ENCODE results near the gene PRSS8.
"Not testable (repeated sequence)": the region's sequence is repeated elsewhere in the genome, so short reads cannot be mapped to it uniquely, and the experiment has no call there.

Gene PRSS8

DNA sequence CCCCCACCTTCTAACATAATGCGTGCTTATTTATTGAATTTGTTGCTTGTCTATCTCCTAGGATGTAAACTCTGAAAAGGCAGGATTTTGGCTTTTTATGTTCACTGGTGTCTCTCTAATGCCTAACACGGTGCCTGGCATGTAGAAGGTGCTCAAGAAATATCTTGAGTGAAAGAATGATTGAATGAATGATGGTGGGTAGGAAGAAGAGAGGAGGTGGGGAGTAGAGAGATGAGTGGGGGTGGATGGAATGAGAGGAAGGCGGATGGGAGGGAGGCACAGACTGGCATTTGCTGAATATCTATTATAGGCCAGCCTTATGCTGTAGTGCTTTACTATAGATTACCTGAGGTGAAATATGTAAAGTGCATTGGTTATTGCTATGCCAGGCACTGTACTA lies 12.0 kb upstream of the PRSS8 start:
- no peak for DNase-seq
- Histone ChIP-seq H3K36me3 (ENCODE audit: control insufficient read depth in 4 of 4, insufficient read depth in 4 of 4, low read length in 3 of 4) (no peaks in the 10 kb centered on the region), H3K4me3 (ENCODE audit: control insufficient read depth in 1 of 7, extremely low read depth in 1 of 7, insufficient read depth in 4 of 7, low read depth in 2 of 7, low read length in 6 of 7) (no peak overlapping the region), H3K4me1 (ENCODE audit: control extremely low read depth in 1 of 4, control insufficient read depth in 4 of 4, insufficient read depth in 4 of 4, low read length in 3 of 4) (peaks cover 0 to 37% (median 26%) of the 10 kb centered on the region in 4 experiments), H3K27ac (ENCODE audit: insufficient read depth in 1 of 2, low read depth in 1 of 2, low read length in 2 of 2, poor library complexity in 1 of 2, severe bottlenecking in 2 of 2) (no peak overlapping the region), H3K27me3 (replicated peaks in 2 of 5; ENCODE audit: control insufficient read depth in 4 of 5, insufficient read depth in 5 of 5, low read length in 4 of 5) (no peaks in the 10 kb centered on the region), H3K9me3 (ENCODE audit: control extremely low read depth in 1 of 5, control insufficient read depth in 4 of 5, insufficient read depth in 2 of 5, low read depth in 1 of 5, low read length in 4 of 5) (no peaks in the 10 kb centered on the region)
- 94% methylated on average over 2 of the region's 3 CpGs for WGBS (ENCODE audit: insufficient coverage)
- CTCF ChIA-PET, result interaction anchor here (1.0 kb wide), 1 partner anchor 20 kb away, joined by 3 read pairs; no protein-coding TSS in a partner anchor
- POLR2A ChIA-PET, result interaction anchor here (0.6 kb wide), 1 partner anchor 13 kb away, joined by 3 read pairs; no protein-coding TSS in a partner anchor

DNA sequence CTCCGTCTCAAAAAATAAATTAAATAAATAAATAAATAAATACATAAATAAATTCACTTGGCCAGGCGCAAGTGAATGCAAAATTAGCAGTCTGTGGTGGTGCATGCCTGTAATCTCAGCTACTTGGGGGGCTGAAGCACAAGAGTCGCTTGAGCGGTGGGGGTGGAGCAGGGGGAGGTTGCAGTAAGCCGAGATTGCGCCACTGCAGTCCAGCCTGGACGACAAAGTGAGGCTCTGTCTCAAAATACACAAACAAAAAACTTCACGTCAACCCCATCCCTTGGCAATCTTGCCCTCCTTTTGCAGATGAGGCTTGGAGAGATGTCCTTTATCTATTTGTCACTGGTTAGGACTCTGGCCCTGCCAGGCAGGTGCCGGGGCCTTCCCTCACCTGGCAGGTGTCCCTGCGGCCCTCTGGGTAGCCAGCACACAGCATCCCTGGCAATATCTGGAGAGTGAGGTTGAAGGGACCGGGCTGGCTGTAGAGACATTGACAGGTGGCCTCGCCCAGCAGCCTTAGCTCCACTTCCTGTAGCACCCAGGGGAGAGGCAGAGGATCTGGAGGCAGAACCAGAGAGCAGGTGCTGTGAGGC lies 10.0 kb upstream of the PRSS8 start:
- no peak overlapping the region for H3K4me3 ChIP-seq (ENCODE audit: control insufficient read depth in 1 of 7, extremely low read depth in 1 of 7, insufficient read depth in 4 of 7, low read depth in 2 of 7, low read length in 6 of 7)
- DNase-seq, result no peak
- no peaks in the 10 kb centered on the region for H3K36me3 ChIP-seq (ENCODE audit: control insufficient read depth in 4 of 4, insufficient read depth in 4 of 4, low read length in 3 of 4)
- 92% methylated on average over 7 of the region's 12 CpGs for WGBS (ENCODE audit: insufficient coverage)
- no peaks in the 10 kb centered on the region for H3K27me3 ChIP-seq (replicated peaks in 2 of 5; ENCODE audit: control insufficient read depth in 4 of 5, insufficient read depth in 5 of 5, low read length in 4 of 5)
- H3K27ac ChIP-seq (ENCODE audit: insufficient read depth in 1 of 2, low read depth in 1 of 2, low read length in 2 of 2, poor library complexity in 1 of 2, severe bottlenecking in 2 of 2), result no peak overlapping the region
- H3K9me3 ChIP-seq (ENCODE audit: control extremely low read depth in 1 of 5, control insufficient read depth in 4 of 5, insufficient read depth in 2 of 5, low read depth in 1 of 5, low read length in 4 of 5), result no peaks in the 10 kb centered on the region
- POLR2A ChIA-PET, result no interaction called here
- peaks cover 0 to 32% (median 28%) of the 10 kb centered on the region in 4 experiments for H3K4me1 ChIP-seq (ENCODE audit: control extremely low read depth in 1 of 4, control insufficient read depth in 4 of 4, insufficient read depth in 4 of 4, low read length in 3 of 4)
- CTCF ChIA-PET, result interaction anchor here (0.6 to 8.5 kb wide), 10 partner anchors 8 to 122 kb away, joined by 3 to 123 read pairs (median 3); no protein-coding TSS in a partner anchor

DNA sequence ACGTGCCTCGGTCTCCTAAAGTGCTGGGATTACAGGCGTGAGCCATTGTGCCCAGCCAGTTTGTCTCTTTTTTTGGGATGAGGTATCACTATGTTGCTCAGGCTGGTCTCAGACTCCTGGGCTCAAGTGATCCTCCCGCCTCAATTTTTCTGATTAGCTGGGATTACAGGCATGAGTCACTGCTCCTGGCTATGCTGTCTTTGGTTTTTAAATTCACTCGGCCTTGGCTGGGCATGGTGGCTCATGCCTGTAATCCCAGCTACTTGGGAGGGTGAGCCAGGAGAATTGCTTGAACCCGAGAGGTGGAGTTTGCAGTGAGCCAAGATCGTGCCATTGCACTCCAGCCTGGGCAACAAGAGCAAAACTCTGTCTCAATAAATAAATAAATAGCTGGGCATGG lies 8.9 kb upstream of the PRSS8 start:
- H3K9me3 ChIP-seq (ENCODE audit: control extremely low read depth in 1 of 5, control insufficient read depth in 4 of 5, insufficient read depth in 2 of 5, low read depth in 1 of 5, low read length in 4 of 5); H3K4me3 ChIP-seq (ENCODE audit: control insufficient read depth in 1 of 7, extremely low read depth in 1 of 7, insufficient read depth in 4 of 7, low read depth in 2 of 7, low read length in 6 of 7); H3K27me3 ChIP-seq (replicated peaks in 2 of 5; ENCODE audit: control insufficient read depth in 4 of 5, insufficient read depth in 5 of 5, low read length in 4 of 5); POLR2A ChIA-PET; H3K36me3 ChIP-seq (ENCODE audit: control insufficient read depth in 4 of 4, insufficient read depth in 4 of 4, low read length in 3 of 4); H3K27ac ChIP-seq (ENCODE audit: insufficient read depth in 1 of 2, low read depth in 1 of 2, low read length in 2 of 2, poor library complexity in 1 of 2, severe bottlenecking in 2 of 2); DNase-seq: not testable (repeated sequence)
- CTCF ChIA-PET, result interaction anchor here (1.0 to 8.5 kb wide), 5 partner anchors 12 to 44 kb away, joined by 3 to 123 read pairs (median 5); partner anchors contain the start of gene KAT8
- WGBS (ENCODE audit: insufficient coverage), result 100% methylated on average over 2 of the region's 7 CpGs
- H3K4me1 ChIP-seq (ENCODE audit: control extremely low read depth in 1 of 4, control insufficient read depth in 4 of 4, insufficient read depth in 4 of 4, low read length in 3 of 4), result peaks cover 0 to 22% (median 19%) of the 10 kb centered on the region in 4 experiments

DNA sequence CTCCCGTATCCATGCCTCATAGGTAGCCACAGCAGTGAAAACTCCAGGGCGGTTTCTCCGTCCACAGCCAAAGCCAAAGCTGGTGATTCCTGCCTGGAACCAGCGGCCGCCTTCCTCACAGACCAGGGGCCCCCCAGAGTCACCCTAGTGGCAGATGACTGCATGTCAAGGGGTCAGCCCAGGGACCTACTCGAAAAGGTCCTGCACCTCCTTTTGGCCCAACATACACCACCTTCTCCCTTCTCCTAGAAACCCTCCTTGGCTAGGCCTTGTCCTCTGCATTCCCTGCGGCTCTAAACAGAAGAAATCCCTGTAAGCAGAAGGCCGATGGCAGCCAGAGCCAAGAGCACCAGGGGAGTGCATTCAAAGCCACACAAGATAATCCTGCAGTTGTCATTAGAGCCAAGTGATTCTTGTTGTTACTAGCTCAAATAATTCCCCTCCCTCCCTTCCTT lies 8.2 kb upstream of the PRSS8 start:
- Histone ChIP-seq H3K27me3 (replicated peaks in 2 of 5; ENCODE audit: control insufficient read depth in 4 of 5, insufficient read depth in 5 of 5, low read length in 4 of 5) (no peaks in the 10 kb centered on the region), H3K4me3 (ENCODE audit: control insufficient read depth in 1 of 7, extremely low read depth in 1 of 7, insufficient read depth in 4 of 7, low read depth in 2 of 7, low read length in 6 of 7) (no peak overlapping the region), H3K36me3 (ENCODE audit: control insufficient read depth in 4 of 4, insufficient read depth in 4 of 4, low read length in 3 of 4) (no peaks in the 10 kb centered on the region), H3K4me1 (ENCODE audit: control extremely low read depth in 1 of 4, control insufficient read depth in 4 of 4, insufficient read depth in 4 of 4, low read length in 3 of 4) (peaks cover 0 to 19% (median 17%) of the 10 kb centered on the region in 4 experiments), H3K27ac (ENCODE audit: insufficient read depth in 1 of 2, low read depth in 1 of 2, low read length in 2 of 2, poor library complexity in 1 of 2, severe bottlenecking in 2 of 2) (no peak overlapping the region), H3K9me3 (ENCODE audit: control extremely low read depth in 1 of 5, control insufficient read depth in 4 of 5, insufficient read depth in 2 of 5, low read depth in 1 of 5, low read length in 4 of 5) (no peaks in the 10 kb centered on the region)
- WGBS (ENCODE audit: insufficient coverage), result 100% methylated on average over 6 of the region's 8 CpGs
- no peak for DNase-seq
- ChIA-PET CTCF (interaction anchor here (1.0 to 8.5 kb wide), 8 partner anchors 13 to 119 kb away, joined by 3 to 123 read pairs (median 8); partner anchors contain the start of genes KAT8, ZNF646 and ZNF668), POLR2A (interaction anchor here (2.6 kb wide), 1 partner anchor 14 kb away, joined by 22 read pairs; no protein-coding TSS in a partner anchor)

DNA sequence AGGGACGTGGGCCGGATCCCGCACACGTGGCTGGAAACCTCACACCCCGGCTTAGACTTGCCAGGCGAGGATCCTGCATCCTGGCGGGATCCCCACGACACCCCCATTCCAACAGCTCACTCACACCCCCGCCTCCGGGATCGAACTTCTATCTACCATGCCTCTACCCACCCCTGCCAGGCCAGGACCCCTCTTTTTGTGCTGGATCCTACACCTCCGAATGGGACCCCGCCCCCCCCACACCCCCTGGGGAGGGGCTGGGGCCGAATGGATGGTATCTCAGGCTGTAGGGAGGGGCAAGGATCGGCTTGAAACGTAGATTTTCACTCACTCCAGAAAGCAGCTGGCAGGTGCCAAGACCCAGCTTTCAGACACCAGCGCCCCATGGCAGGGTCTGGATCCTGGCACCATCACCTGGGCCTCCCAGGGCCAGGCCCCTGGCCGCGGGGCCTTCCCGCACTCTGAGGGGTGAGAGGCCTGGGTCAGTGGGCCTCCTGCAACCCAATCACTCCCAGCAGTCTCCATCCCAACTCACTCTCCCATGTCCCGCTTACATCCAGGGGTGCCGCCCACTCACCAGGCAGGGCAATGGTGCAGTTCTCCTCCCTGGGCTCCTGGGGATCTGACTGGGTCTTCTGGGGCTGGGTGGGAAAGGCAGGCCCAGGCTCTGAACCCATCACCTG lies 7.6 kb upstream of the PRSS8 start:
- DNase-seq, result no peak
- H3K27me3 ChIP-seq (replicated peaks in 2 of 5; ENCODE audit: control insufficient read depth in 4 of 5, insufficient read depth in 5 of 5, low read length in 4 of 5), result no peaks in the 10 kb centered on the region
- no peak overlapping the region for H3K27ac ChIP-seq (ENCODE audit: insufficient read depth in 1 of 2, low read depth in 1 of 2, low read length in 2 of 2, poor library complexity in 1 of 2, severe bottlenecking in 2 of 2)
- 67% methylated on average over 10 of the region's 22 CpGs for WGBS (ENCODE audit: insufficient coverage)
- H3K4me1 ChIP-seq (ENCODE audit: control extremely low read depth in 1 of 4, control insufficient read depth in 4 of 4, insufficient read depth in 4 of 4, low read length in 3 of 4), result peaks cover 0 to 19% (median 17%) of the 10 kb centered on the region in 4 experiments
- H3K4me3 ChIP-seq (ENCODE audit: control insufficient read depth in 1 of 7, extremely low read depth in 1 of 7, insufficient read depth in 4 of 7, low read depth in 2 of 7, low read length in 6 of 7), result peak overlapping the region in 3 of 7 experiments; percentile 63 to 75 (median 66)
- H3K9me3 ChIP-seq (ENCODE audit: control extremely low read depth in 1 of 5, control insufficient read depth in 4 of 5, insufficient read depth in 2 of 5, low read depth in 1 of 5, low read length in 4 of 5), result no peaks in the 10 kb centered on the region
- H3K36me3 ChIP-seq (ENCODE audit: control insufficient read depth in 4 of 4, insufficient read depth in 4 of 4, low read length in 3 of 4), result no peaks in the 10 kb centered on the region
- ChIA-PET POLR2A (interaction anchor here (0.8 to 2.6 kb wide), 5 partner anchors 14 to 69 kb away, joined by 3 to 22 read pairs (median 8); partner anchors contain the start of genes KAT8, ZNF646 and ZNF668), CTCF (interaction anchor here (0.8 to 8.5 kb wide), 21 partner anchors 9 to 119 kb away, joined by 3 to 123 read pairs (median 6); partner anchors contain the start of genes ITGAM, KAT8, VKORC1 and ZNF646)

DNA sequence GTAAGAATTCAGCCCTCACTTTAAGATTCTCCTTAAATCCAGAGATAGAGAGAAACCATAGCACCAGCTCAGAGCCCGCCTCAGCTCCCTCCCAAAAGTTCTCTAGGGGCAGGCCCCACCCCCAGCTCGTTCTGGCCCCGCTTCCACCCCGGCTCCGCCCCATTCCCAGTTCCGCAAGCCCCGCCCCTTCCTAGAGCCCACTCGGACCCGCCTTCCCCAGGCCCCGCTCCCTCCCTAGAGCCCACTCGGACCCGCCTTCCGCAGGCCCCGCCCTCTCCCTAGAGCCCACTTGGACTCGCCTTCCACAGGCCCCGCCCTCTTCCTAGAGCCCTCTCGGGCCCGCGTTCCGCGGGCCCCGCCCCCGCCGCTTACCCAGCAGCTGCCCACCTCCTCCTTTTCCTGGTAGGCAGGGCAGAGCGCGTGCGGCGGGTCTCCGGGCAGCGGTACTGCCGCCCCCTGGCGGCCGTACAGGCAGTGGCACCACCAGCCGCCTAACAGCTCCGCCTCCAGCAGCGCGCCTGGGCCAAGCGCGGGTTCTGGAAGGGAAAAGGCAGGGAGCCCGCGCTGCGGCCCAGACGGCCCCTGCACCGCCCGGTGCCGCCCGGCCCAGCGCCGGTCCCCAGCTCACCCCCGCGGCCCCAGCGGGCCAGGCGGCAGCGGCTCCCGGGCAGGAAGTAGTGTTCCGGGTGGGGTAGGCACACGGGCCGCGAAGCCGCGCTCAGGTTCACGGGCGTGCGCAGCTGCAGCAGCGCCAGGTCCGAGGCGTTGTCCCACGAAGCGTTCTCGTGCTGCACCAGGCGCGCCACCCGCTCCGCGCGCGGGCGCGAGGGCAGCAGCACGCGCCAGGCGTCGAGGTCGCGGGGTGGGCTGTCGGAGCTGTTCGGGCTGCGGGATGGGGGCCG lies 6.8 kb upstream of the PRSS8 start:
- no peaks in the 10 kb centered on the region for H3K27me3 ChIP-seq (replicated peaks in 2 of 5; ENCODE audit: control insufficient read depth in 4 of 5, insufficient read depth in 5 of 5, low read length in 4 of 5)
- H3K27ac ChIP-seq (ENCODE audit: insufficient read depth in 1 of 2, low read depth in 1 of 2, low read length in 2 of 2, poor library complexity in 1 of 2, severe bottlenecking in 2 of 2), result peak overlapping the region in 1 of 2 experiments; percentile 77
- ChIA-PET CTCF (interaction anchor here (0.6 to 8.5 kb wide), 29 partner anchors 9 to 568 kb away, joined by 3 to 123 read pairs (median 5); partner anchors contain the start of genes HSD3B7, ITGAM, KAT8 and VKORC1), POLR2A (interaction anchor here (0.6 to 2.6 kb wide), 9 partner anchors 13 to 139 kb away, joined by 3 to 22 read pairs (median 5); partner anchors contain the start of genes BCKDK, FUS, KAT8 and ZNF646)
- no peaks in the 10 kb centered on the region for H3K9me3 ChIP-seq (ENCODE audit: control extremely low read depth in 1 of 5, control insufficient read depth in 4 of 5, insufficient read depth in 2 of 5, low read depth in 1 of 5, low read length in 4 of 5)
- no peaks in the 10 kb centered on the region for H3K36me3 ChIP-seq (ENCODE audit: control insufficient read depth in 4 of 4, insufficient read depth in 4 of 4, low read length in 3 of 4)
- 8% methylated on average over 73 of the region's 89 CpGs for WGBS (ENCODE audit: insufficient coverage)
- peak overlapping the region; percentile 40 to 75 (median 52) for H3K4me3 ChIP-seq (ENCODE audit: control insufficient read depth in 1 of 7, extremely low read depth in 1 of 7, insufficient read depth in 4 of 7, low read depth in 2 of 7, low read length in 6 of 7)
- peak; percentile 98 to 99 (median 99) for DNase-seq
- H3K4me1 ChIP-seq (ENCODE audit: control extremely low read depth in 1 of 4, control insufficient read depth in 4 of 4, insufficient read depth in 4 of 4, low read length in 3 of 4), result peaks cover 0 to 17% (median 17%) of the 10 kb centered on the region in 4 experiments

Measured in common myeloid progenitor, CD34-positive (primary cell).